Activated CD8-positive, alpha-beta T cell treated with anti-CD3 and anti-CD28 coated beads, Interleukin-2, amount 10 ng/mL, durations not matched to agents 7 days and 5 days (primary cell): ENCODE measurements around the gene RPP25L. TPM values are rescaled to one million over a fixed set of nuclear protein-coding genes. Genes with fewer than 3 reads are reported as not detected.

Source experiments
- ATAC-seq: fragments of 150-1000 bp; cut with Tn5 transposase; one replicate; pipeline ENCODE4 v1.10.0; 2021; ENCODE audit warnings: moderate library complexity
- CTCF ChIA-PET: fragments of 350-600 bp; sonication (Branson Sonifier 250); formaldehyde crosslinking; loops from one replicate; lab custom pipeline; 2021; ENCODE audit warnings: antibody characterized with exemption; lab: Charles Lee
- POLR2A ChIA-PET: fragments of 350-600 bp; sonication (Branson Sonifier 250); formaldehyde crosslinking; loops from one replicate; lab custom pipeline; 2021; ENCODE audit warnings: antibody characterized with exemption; lab: Charles Lee
- DNase-seq: peaks from one replicate; pipeline ENCODE4 v3.0.0-alpha.2; 2020
- H3K27ac Mint-ChIP-seq: one replicate; pipeline ENCODE4 v1.8.0; 2021; ENCODE audit warnings: mild to moderate bottlenecking, mixed read lengths
- H3K27me3 Mint-ChIP-seq: one replicate; pipeline ENCODE4 v1.8.0; 2021; ENCODE audit warnings: low read depth, mixed read lengths
- H3K36me3 Mint-ChIP-seq: one replicate; pipeline ENCODE4 v1.8.0; 2021; ENCODE audit warnings: low read depth, mixed read lengths
- H3K4me1 Mint-ChIP-seq: one replicate; pipeline ENCODE4 v1.8.0; 2021; ENCODE audit warnings: low read depth, mixed read lengths
- H3K4me3 Mint-ChIP-seq: one replicate; pipeline ENCODE4 v1.8.0; 2021; ENCODE audit warnings: mild to moderate bottlenecking, mixed read lengths
- H3K9me3 Mint-ChIP-seq: one replicate; pipeline ENCODE4 v1.8.0; 2022; ENCODE audit warnings: mixed read lengths; ENCODE audit not compliant: insufficient read depth
- total RNA-seq, 2 experiments: library from RNA; stranded (reverse); gene quantifications; one replicate each; pipeline ENCODE4 v1.2.3, GENCODE V29; 2021

The RPP25L gene
- total RNA-seq, 2 experiments from 2014 or later = 23.2 to 26.4 TPM

DNA sequence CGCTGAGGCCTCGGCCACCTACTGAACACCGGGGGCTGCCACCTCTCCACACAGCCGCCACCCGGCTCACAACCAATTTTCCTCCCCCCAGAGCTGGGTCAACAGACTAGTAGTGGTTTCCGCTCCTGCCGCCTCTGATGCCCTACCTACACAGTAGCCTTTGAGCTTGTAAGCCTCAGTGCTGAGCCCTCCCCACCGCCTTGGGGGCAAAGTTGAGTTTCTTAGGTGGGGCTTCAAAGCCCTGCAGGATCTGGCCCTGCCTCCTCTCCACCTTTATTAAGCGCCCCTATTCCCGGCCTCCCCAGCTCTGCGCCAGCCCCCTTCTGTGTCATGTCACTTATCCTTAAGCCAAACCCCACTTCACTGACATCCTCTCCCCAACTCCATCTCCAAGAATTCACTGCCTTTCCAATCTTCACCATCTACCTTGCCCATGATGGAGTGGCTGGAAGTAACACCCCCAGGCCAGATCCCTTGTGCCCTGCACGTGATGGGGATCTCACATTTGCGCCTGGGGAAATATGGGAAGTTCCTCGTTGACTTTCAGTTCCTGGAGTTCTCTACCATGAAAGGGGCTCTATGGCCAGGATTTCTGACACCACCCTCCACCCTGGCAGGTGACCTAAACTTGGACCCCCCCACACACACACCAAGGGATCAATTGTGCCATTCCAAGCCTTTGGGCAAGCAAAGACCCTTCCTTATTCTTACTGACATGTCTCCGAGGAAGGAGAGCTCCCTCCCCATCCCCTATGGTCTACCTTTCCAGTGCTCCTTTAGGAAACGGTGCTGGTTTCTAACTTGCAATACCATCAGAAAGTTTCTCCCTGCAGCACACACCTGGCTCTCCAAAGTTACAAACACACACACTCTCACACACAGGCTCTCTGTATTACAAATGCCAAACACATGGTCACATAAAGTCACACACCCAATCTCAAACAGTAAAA lies 19.7 kb downstream of the RPP25L start:
- peaks cover 25% of the 10 kb centered on the region for H3K4me1 Mint-ChIP-seq
- ChIA-PET POLR2A (interaction anchor here (1.5 kb wide), 1 partner anchor 12 kb away, joined by 3 read pairs; no protein-coding TSS in a partner anchor), CTCF (interaction anchor here (0.7 to 2.9 kb wide), 22 partner anchors 8 to 203 kb away, joined by 3 to 32 read pairs (median 4); partner anchors contain the start of gene SIGMAR1)
- DNase-seq (no peak), ATAC-seq (no peak)
- peaks cover 70% of the 10 kb centered on the region for H3K27me3 Mint-ChIP-seq
- H3K9me3 Mint-ChIP-seq = no peaks in the 10 kb centered on the region
- no peak overlapping the region for H3K4me3 Mint-ChIP-seq
- no peaks in the 10 kb centered on the region for H3K36me3 Mint-ChIP-seq
- H3K27ac Mint-ChIP-seq = no peak overlapping the region

DNA sequence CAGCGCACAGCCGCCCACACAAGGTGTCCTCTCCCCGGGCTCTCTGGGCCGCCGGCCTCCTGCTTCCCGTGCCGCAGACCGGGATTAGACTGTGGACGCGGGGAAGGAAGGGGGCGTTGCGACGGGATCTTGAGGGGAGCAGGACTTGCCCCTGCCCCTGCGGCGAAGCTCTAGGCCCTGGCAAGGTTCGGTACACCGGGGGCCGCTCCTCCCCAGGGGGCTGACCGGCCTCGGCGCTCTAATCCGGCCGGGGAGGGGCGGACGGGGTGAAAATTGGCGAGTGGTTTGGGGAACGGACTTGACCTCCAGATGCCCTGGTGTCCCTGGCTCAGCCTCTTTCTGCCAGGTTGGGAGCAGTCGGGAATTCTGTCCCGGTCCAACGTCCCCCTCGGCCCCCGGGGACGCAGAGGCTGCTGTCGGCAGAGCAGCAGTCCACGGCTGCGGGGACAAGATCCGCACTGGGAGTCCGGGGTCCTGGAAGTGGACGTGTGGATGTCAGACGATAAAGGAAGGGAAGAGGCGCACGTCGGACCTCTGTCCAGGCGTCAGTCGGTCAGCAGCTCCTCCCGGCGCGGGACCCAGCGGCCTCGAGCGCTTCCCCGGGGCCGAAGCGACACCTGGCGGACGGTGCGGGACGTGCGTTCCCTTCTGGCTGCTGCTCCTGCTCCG lies 20.5 kb downstream of the RPP25L start:
- Mint-ChIP-seq H3K4me3 (peak overlapping the region; percentile 39), H3K4me1 (peaks cover 25% of the 10 kb centered on the region), H3K9me3 (no peaks in the 10 kb centered on the region), H3K36me3 (no peaks in the 10 kb centered on the region), H3K27me3 (peaks cover 74% of the 10 kb centered on the region), H3K27ac (no peak overlapping the region)
- CTCF ChIA-PET = interaction anchor here (0.7 to 2.9 kb wide), 23 partner anchors 9 to 202 kb away, joined by 3 to 32 read pairs (median 4); partner anchors contain the start of gene SIGMAR1
- POLR2A ChIA-PET = no interaction called here
- ATAC-seq (peak; percentile 86), DNase-seq (peak; percentile 82)

DNA sequence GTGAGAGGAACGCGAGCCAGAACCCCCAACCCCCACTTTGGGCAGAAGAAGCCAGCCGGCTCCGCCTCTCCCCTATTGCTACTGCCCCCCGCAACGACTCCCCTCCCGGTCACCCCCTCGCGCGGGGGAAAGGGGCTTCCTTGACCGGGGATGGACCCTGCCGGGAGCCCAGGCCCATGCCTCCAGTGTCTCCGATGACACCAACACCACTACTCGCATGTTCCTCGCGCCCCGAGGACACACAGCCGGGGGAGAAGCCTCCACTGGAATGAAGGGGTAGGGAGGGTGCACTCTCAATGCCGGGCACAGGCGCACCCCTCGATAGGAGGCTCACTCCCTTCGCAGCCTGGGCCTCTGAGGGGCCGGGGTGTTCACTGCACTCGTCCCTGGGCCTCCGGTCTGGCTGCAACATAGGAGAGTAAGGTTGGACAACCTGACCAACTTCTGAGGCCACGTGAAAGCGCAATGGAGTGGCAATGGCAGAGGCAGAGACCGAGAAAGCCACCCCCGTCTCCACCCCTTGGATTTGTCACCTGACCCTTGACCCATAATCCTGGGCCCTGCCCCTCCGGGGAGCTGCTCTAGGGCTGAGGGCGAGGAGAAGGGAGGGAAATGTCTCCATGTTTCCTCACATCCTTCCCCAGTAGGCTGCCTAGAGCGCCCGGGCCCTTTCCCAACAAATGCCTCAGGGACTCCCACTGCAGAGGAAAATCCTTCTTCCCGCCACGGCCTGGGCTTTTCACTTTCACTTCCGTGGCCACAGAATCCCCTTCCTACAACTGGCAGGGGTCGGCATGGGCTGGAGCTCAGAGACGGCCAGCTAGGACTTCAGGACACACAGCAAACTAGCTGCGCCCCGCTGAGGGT lies 21.3 kb downstream of the RPP25L start:
- Mint-ChIP-seq H3K4me3 (peak overlapping the region; percentile 39), H3K36me3 (no peaks in the 10 kb centered on the region), H3K27me3 (peaks cover 78% of the 10 kb centered on the region), H3K4me1 (peaks cover 25% of the 10 kb centered on the region), H3K9me3 (no peaks in the 10 kb centered on the region), H3K27ac (no peak overlapping the region)
- ChIA-PET POLR2A (no interaction called here), CTCF (interaction anchor here (0.8 to 2.9 kb wide), 11 partner anchors 8 to 187 kb away, joined by 3 to 32 read pairs (median 4); partner anchors contain the start of gene SIGMAR1)
- DNase-seq (no peak), ATAC-seq (no peak)

DNA sequence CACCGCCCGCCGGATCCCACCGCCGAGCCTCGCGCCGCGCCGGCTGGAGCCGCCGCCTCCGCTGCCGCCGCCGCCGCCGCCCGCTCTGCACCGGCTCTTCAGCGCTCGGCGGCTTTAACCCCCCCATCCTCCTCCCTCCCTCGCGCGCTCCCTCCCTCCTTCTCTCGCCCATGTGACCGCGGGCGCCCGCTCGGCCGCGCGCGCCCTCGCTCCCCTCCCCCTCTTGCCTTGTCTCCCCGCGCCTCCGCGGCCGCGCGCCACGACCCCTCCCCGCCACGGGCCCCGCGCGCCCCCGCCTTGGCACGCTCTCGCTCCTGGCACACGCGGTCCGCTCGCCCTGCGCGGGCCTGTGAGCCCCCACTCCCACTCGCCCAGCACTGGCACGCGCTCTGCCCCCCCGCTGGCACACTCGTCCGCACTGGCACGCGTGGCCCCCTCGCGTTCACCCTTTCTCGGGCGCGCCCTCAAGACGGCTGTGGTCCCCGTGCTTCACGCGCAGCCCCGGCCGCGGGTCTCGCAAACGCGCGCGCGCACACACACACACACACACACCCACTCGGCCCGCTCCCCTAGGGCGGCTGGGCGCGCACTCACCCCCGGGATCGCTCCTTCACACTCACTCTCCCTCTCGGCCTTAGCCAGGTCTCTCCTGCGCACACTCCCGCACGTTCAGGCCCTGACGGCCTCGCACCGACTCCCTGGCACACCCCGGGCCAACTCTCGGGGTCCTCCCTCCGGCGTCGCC lies 22.1 kb downstream of the RPP25L start, which contains the start of gene CNTFR:
Gene CNTFR (minus strand): TSS at position 89 of the 745 bp plus-strand sequence. CDS start 20,743 bp downstream, outside the sequence.
- Mint-ChIP-seq H3K36me3 (no peaks in the 10 kb centered on the region), H3K27ac (no peak within 1 kb of the TSS), H3K4me3 (peak within 1 kb of the TSS; percentile 39), H3K4me1 (peaks cover 25% of the 10 kb centered on the region), H3K27me3 (peaks cover 78% of the 10 kb centered on the region), H3K9me3 (no peaks in the 10 kb centered on the region)
- ATAC-seq = no peak
- DNase-seq = no peak
- CTCF ChIA-PET = interaction anchor here (1.9 kb wide), 1 partner anchor 14 kb away, joined by 5 read pairs; no protein-coding TSS in a partner anchor
- POLR2A ChIA-PET = no interaction called here

DNA sequence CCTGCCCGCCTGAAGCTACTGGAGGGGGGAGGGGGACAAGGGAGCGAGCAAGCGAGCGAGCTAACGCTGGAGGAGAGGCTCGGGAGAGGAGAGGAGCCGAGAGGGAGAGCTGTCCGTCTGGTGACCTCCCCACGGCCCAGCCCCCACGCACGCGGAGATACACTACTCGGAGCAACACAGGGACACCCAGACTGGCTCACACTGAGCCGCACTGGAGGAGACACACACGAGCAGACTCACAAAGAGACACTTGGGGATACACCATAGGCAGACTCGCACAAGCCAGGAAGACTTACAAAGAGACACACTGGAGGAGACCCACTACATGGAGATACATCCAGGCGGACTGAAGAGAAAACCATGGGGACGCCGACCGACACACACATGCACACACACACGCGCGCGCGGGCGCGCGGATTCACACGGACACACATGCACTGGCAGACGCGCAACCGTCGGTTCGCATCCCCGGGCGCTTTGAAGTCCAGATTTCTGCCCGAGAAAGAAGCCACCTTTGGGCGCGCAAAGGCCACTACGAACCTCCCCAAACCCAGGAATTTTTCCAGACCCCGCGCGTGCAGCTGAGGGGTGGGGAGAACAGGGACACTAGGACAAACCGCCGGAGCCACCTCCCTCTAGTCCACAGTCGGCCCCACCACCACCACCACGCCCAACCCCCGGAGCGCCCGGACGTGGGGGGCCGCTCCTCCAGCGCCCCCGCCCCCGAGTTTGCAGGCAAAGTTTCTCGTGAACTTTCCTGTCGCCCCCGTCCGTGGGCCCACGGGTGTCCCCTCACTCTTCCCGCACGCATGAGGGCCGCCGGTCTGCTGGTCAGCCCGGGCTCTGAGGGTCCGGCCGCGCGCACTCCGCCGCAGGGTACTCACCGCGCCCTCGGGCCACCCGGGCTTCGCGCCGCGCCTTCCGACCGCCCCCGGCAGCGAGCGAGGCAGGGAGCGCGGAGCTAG lies 22.9 kb downstream of the RPP25L start:
- no peak overlapping the region for H3K27ac Mint-ChIP-seq
- ATAC-seq (no peak), DNase-seq (no peak)
- ChIA-PET CTCF (interaction anchor here (1.4 to 1.9 kb wide), 3 partner anchors 15 to 185 kb away, joined by 3 to 6 read pairs (median 5); no protein-coding TSS in a partner anchor), POLR2A (interaction anchor here (0.7 kb wide), 1 partner anchor 1393 kb away, joined by 3 read pairs; no protein-coding TSS in a partner anchor)
- peaks cover 25% of the 10 kb centered on the region for H3K4me1 Mint-ChIP-seq
- H3K27me3 Mint-ChIP-seq = peaks cover 76% of the 10 kb centered on the region
- H3K9me3 Mint-ChIP-seq = no peaks in the 10 kb centered on the region
- H3K4me3 Mint-ChIP-seq = peak overlapping the region; percentile 12
- H3K36me3 Mint-ChIP-seq = no peaks in the 10 kb centered on the region

DNA sequence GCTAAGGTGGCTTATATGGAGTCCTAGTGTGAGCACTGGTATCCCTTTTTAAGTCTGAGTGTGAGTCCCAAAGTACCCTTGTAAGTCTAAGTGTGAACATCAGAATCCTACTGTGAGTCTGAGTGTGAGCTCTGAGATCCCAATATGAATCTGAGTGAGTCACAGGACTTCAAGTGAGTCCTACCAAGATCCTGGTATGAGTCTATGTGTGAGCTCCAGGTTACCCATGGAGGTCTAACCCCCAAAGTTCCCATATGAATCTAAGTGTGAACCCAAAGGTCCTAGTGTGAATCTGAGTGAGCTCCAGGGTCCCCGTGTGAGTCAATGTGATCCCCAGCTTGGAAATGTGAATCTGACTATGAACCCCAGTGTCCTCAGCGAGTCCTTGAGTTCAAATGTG lies 24.6 kb downstream of the RPP25L start:
- ChIA-PET CTCF (interaction anchor here (0.7 to 1.8 kb wide), 6 partner anchors 11 to 184 kb away, joined by 3 to 6 read pairs (median 4); partner anchors contain the start of gene DCTN3), POLR2A (interaction anchor here (0.6 kb wide), 1 partner anchor 25 kb away, joined by 5 read pairs; the partner anchor contains the start of gene RPP25L)
- H3K27ac Mint-ChIP-seq = no peak overlapping the region
- H3K27me3 Mint-ChIP-seq = peaks cover 70% of the 10 kb centered on the region
- H3K9me3 Mint-ChIP-seq = no peaks in the 10 kb centered on the region
- no peak for DNase-seq
- H3K36me3 Mint-ChIP-seq = no peaks in the 10 kb centered on the region
- peaks cover 23% of the 10 kb centered on the region for H3K4me1 Mint-ChIP-seq
- ATAC-seq = no peak
- no peak overlapping the region for H3K4me3 Mint-ChIP-seq

DNA sequence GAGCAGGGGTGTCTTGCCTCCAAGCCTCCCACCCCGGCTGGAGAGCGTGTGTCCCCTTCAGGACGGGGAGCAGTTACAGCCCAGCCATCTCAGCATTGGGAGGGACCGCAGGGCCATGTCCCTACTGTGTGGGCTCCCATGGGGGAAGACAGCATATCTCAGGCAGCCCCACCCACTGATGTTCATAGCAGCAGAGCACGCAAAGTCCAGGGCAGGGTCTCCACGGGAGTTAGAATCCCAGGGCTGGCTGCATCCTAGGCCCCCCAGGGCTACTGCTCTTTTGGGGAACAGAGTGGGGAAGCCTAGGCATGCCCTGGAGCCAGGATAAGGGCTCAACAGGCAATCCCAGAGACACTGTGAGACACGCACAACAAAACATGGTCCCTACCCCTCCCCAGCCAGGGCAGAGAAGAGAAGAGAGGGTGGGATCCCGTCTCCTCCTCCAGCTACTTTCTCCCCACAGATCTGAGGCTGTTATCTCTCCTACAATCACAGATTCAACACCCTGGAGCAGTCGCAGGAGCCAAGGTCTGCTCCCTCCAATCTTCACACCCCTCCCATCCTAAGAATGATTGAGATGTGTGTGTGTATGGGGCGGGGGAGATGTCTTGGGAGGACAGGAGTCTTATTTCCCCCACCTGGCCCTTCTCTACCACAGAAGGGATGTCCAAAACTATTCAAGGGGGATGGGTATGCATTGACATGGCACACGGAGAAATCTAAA lies 25.8 kb downstream of the RPP25L start:
- no peak for DNase-seq
- H3K27ac Mint-ChIP-seq = no peak overlapping the region
- POLR2A ChIA-PET = no interaction called here
- no peaks in the 10 kb centered on the region for H3K36me3 Mint-ChIP-seq
- H3K4me3 Mint-ChIP-seq = no peak overlapping the region
- H3K27me3 Mint-ChIP-seq = peaks cover 68% of the 10 kb centered on the region
- ATAC-seq = no peak
- CTCF ChIA-PET = no interaction called here
- H3K4me1 Mint-ChIP-seq = peaks cover 16% of the 10 kb centered on the region
- H3K9me3 Mint-ChIP-seq = no peaks in the 10 kb centered on the region

DNA sequence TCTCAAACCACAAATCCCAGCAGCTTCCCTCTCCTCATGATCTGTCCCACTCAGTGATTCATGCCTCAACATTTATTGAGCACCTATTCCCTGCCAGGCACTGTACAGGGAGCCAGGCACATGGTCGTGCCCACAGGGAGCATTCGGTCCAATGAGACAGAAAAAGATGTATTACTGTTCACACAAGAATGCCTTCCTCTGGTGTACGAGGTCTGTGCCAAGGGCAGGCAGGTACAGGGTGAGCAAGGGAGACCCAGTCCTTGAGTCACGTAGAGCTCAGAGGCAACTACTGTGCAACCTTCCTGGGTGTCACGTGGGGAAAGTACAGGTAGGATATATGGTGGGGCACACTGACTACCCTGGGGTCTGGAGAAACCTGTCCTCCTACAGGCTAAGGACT lies 26.9 kb downstream of the RPP25L start:
- no peak overlapping the region for H3K27ac Mint-ChIP-seq
- H3K4me3 Mint-ChIP-seq = no peak overlapping the region
- peaks cover 5% of the 10 kb centered on the region for H3K4me1 Mint-ChIP-seq
- no peaks in the 10 kb centered on the region for H3K36me3 Mint-ChIP-seq
- no peaks in the 10 kb centered on the region for H3K9me3 Mint-ChIP-seq
- CTCF ChIA-PET = no interaction called here
- DNase-seq = no peak
- H3K27me3 Mint-ChIP-seq = peaks cover 67% of the 10 kb centered on the region
- POLR2A ChIA-PET = no interaction called here
- ATAC-seq = no peak

GRCh38 chr9:34582787-34583186 lies 29.1 kb downstream of the RPP25L start:
- H3K4me1 Mint-ChIP-seq = no peaks in the 10 kb centered on the region
- DNase-seq (no peak), ATAC-seq (no peak)
- no peaks in the 10 kb centered on the region for H3K36me3 Mint-ChIP-seq
- ChIA-PET CTCF (interaction anchor here (2.4 to 2.6 kb wide), 2 partner anchors 9 to 20 kb away, joined by 8 to 19 read pairs; no protein-coding TSS in a partner anchor), POLR2A (no interaction called here)
- peaks cover 68% of the 10 kb centered on the region for H3K27me3 Mint-ChIP-seq
- H3K27ac Mint-ChIP-seq = no peak overlapping the region
- H3K4me3 Mint-ChIP-seq = no peak overlapping the region
- H3K9me3 Mint-ChIP-seq = no peaks in the 10 kb centered on the region
